Mesenchymal stem cell (in vitro differentiated cells and primary cell): ENCODE data around the gene DNAJB13.

Experiments used
- DNase-seq: peaks from one replicate; pipeline ENCODE4 v3.0.0-alpha.2; 2013
- H2AFZ ChIP-seq: one replicate; pipeline ENCODE4 v1.6.1; 2013; ENCODE audit warnings: low read depth, mild to moderate bottlenecking, control low read depth, inconsistent platforms, low read length, moderate library complexity
- H2AK5ac ChIP-seq: 2 replicates; pipeline ENCODE4 v1.6.1; 2013; ENCODE audit warnings: low read length, moderate library complexity, mild to moderate bottlenecking, inconsistent platforms; ENCODE audit not compliant: severe bottlenecking
- H2BK120ac ChIP-seq: one replicate; pipeline ENCODE4 v1.6.1; 2013; ENCODE audit warnings: low read depth, mild to moderate bottlenecking, inconsistent platforms, low read length, moderate library complexity
- H2BK12ac ChIP-seq, 2 experiments: one replicate each; pipeline ENCODE4 v1.6.1; 2013; ENCODE audit warnings: inconsistent platforms in 2 of 2, low read length in 2 of 2, mild to moderate bottlenecking in 2 of 2, moderate library complexity in 2 of 2, control low read depth in 1 of 2
- H2BK15ac ChIP-seq: one replicate; pipeline ENCODE4 v1.6.1; 2013; ENCODE audit warnings: mild to moderate bottlenecking, low read depth, inconsistent platforms; ENCODE audit not compliant: poor library complexity, severe bottlenecking
- H2BK5ac ChIP-seq: 2 replicates; pipeline ENCODE4 v1.6.1; 2013; ENCODE audit warnings: low read depth, mild to moderate bottlenecking, low read length, control low read depth, inconsistent platforms; ENCODE audit not compliant: poor library complexity, severe bottlenecking
- H3K14ac ChIP-seq, 2 experiments: one replicate each; pipeline ENCODE4 v1.6.1; 2013; ENCODE audit warnings: inconsistent platforms in 2 of 2, low read length in 2 of 2, control low read depth in 1 of 2, mild to moderate bottlenecking in 1 of 2, moderate library complexity in 1 of 2
- H3K18ac ChIP-seq, 2 experiments: one replicate each; pipeline ENCODE4 v1.6.1; 2013; ENCODE audit warnings: inconsistent platforms in 2 of 2, low read length in 2 of 2, control low read depth in 1 of 2, low read depth in 1 of 2, mild to moderate bottlenecking in 1 of 2
- H3K23ac ChIP-seq, 2 experiments: one replicate each; pipeline ENCODE4 v1.6.1; 2013; ENCODE audit warnings: inconsistent platforms in 2 of 2, low read length in 2 of 2, mild to moderate bottlenecking in 2 of 2, moderate library complexity in 2 of 2, control low read depth in 1 of 2
- H3K27ac ChIP-seq: 2 replicates; pipeline ENCODE4 v1.5.1; 2013; ENCODE audit warnings: mild to moderate bottlenecking, moderate library complexity, low read length, control low read depth, inconsistent platforms; ENCODE audit not compliant: poor library complexity, severe bottlenecking
- H3K27me3 ChIP-seq, 2 experiments: 2 replicates each; pipeline versions ENCODE4 v1.6.1 to v1.7.0; 2013; ENCODE audit warnings: low read length in 2 of 2, mild to moderate bottlenecking in 2 of 2, moderate library complexity in 2 of 2, control low read depth in 1 of 2, inconsistent platforms in 1 of 2; ENCODE audit not compliant: control insufficient read depth in 1 of 2, insufficient read depth in 1 of 2
- H3K36me3 ChIP-seq, 2 experiments: 2 replicates each; pipeline versions ENCODE4 v1.6.1 to v1.7.0; 2013; ENCODE audit warnings: low read length in 2 of 2, control low read depth in 1 of 2, inconsistent platforms in 1 of 2, low read depth in 1 of 2, mild to moderate bottlenecking in 1 of 2; ENCODE audit not compliant: insufficient read depth in 2 of 2, control insufficient read depth in 1 of 2
- H3K4ac ChIP-seq, 2 experiments: one replicate each; pipeline ENCODE4 v1.6.1; 2013; ENCODE audit warnings: inconsistent platforms in 2 of 2, low read length in 2 of 2, mild to moderate bottlenecking in 2 of 2, moderate library complexity in 2 of 2, control low read depth in 1 of 2, low read depth in 1 of 2
- H3K4me1 ChIP-seq: 2 replicates; pipeline ENCODE4 v1.6.1; 2013; ENCODE audit warnings: low read depth, low read length, control low read depth; ENCODE audit not compliant: control insufficient read depth, insufficient read depth
- H3K4me2 ChIP-seq: 2 replicates; pipeline ENCODE4 v1.6.1; 2013; ENCODE audit warnings: low read length, mild to moderate bottlenecking, inconsistent platforms; ENCODE audit not compliant: poor library complexity, severe bottlenecking
- H3K4me3 ChIP-seq, 2 experiments: 2 replicates each; pipeline versions ENCODE4 v1.5.1 to v1.7.0; 2013; ENCODE audit warnings: low read length in 2 of 2, mild to moderate bottlenecking in 2 of 2, control low read depth in 1 of 2, low read depth in 1 of 2; ENCODE audit not compliant: insufficient read depth in 1 of 2
- H3K79me1 ChIP-seq: replicated peaks from 2 replicates; pipeline ENCODE4 v1.6.1; 2013; ENCODE audit warnings: mild to moderate bottlenecking, control low read depth, low read length, inconsistent platforms; ENCODE audit not compliant: poor library complexity, severe bottlenecking
- H3K9ac ChIP-seq: 2 replicates; pipeline ENCODE4 v1.7.0; 2013; ENCODE audit warnings: mild to moderate bottlenecking, low read length, moderate library complexity
- H3K9me3 ChIP-seq: 2 replicates; pipeline ENCODE4 v1.7.0; 2013; ENCODE audit warnings: mild to moderate bottlenecking, low read length; ENCODE audit not compliant: control insufficient read depth
- H4K8ac ChIP-seq: one replicate; pipeline ENCODE4 v1.6.1; 2013; ENCODE audit warnings: inconsistent platforms, mild to moderate bottlenecking, low read length, moderate library complexity
- H4K91ac ChIP-seq: one replicate; pipeline ENCODE4 v1.6.1; 2013; ENCODE audit warnings: mild to moderate bottlenecking, low read length, inconsistent platforms
- WGBS: methylation state at CpG from one replicate; pipeline ENCODE4 v1.1.7; 2013; ENCODE audit warnings: mixed read lengths; 5-methylcytosine and 5-hydroxymethylcytosine counted together

DNAJB13 gene

DNA sequence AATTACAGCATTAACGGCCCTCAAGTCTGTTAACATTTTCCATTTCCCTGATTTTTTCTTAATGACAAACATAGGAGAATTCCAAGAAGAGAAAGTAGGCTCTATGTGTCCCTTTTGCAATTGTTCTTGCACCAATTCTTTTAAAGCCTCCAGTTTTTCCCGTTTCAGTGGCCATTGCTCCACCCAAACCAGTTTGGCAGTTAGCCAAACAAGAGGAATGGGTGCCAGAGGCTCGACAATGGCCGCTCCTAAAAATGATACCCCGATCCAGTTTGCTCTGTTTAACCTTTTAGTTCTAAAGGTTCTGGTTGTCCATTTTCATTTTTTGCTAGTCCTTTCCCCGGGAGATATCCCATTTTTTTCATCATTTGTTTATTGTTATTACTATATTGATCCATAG, 6.7 kb upstream of the DNAJB13 start:
- H3K4ac ChIP-seq: no peak overlapping the region
- H2AK5ac ChIP-seq: no peak overlapping the region
- H3K4me2 ChIP-seq: no peak overlapping the region
- no peak for DNase-seq
- no peaks in the 10 kb centered on the region for H3K4me1 ChIP-seq
- H3K9ac ChIP-seq: no peak overlapping the region
- H3K23ac ChIP-seq: no peak overlapping the region
- no peak overlapping the region for H3K27ac ChIP-seq
- no peak overlapping the region for H4K8ac ChIP-seq
- no peak overlapping the region for H3K4me3 ChIP-seq
- no peaks in the 10 kb centered on the region for H3K79me1 ChIP-seq
- no peak overlapping the region for H2BK5ac ChIP-seq
- no peak overlapping the region for H2BK12ac ChIP-seq
- H3K27me3 ChIP-seq: no peaks in the 10 kb centered on the region
- no peak overlapping the region for H3K14ac ChIP-seq
- no peak overlapping the region for H2BK15ac ChIP-seq
- H3K36me3 ChIP-seq: peaks cover 0 to 9% of the 10 kb centered on the region in 2 experiments
- H4K91ac ChIP-seq: no peak overlapping the region
- no peak overlapping the region for H2AFZ ChIP-seq
- no peak overlapping the region for H3K18ac ChIP-seq
- 94% methylated on average over 5 of the region's 6 CpGs for WGBS
- no peak overlapping the region for H2BK120ac ChIP-seq
- H3K9me3 ChIP-seq: peaks cover 14% of the 10 kb centered on the region

DNA sequence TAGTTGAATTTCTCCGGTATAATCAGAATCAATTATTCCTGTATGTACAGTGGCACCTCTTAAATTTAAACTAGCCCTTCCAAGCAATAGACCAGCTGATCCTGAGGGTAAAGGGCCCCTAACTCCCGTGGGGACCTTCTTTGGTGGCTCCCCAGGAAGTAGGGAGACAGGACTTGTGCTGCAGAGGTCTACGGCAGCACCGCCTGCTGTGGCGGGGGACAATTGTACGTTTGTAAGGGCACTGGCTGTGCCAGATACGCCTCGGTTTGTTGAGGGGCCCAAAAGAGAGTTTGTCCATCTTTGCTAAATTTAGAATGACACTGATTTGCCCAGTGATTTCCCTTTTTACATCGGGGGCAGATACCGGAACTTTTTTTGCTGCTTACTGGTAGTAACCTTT, 5.9 kb upstream of the DNAJB13 start:
- Histone ChIP-seq H3K18ac (no peak overlapping the region), H4K91ac (no peak overlapping the region), H3K4me2 (no peak overlapping the region), H3K27me3 (no peaks in the 10 kb centered on the region), H3K23ac (no peak overlapping the region), H2AFZ (no peak overlapping the region), H2BK5ac (no peak overlapping the region), H2BK12ac (no peak overlapping the region), H2BK15ac (no peak overlapping the region), H3K4ac (no peak overlapping the region), H3K79me1 (no peaks in the 10 kb centered on the region), H3K4me1 (no peaks in the 10 kb centered on the region), H3K9ac (no peak overlapping the region), H2AK5ac (no peak overlapping the region), H2BK120ac (no peak overlapping the region), H3K4me3 (no peak overlapping the region), H3K27ac (no peak overlapping the region), H4K8ac (no peak overlapping the region), H3K36me3 (peaks cover 0 to 13% of the 10 kb centered on the region in 2 experiments), H3K14ac (no peak overlapping the region), H3K9me3 (peaks cover 7% of the 10 kb centered on the region)
- no peak for DNase-seq
- WGBS: 94% methylated on average over 10 of the region's 10 CpGs

DNA sequence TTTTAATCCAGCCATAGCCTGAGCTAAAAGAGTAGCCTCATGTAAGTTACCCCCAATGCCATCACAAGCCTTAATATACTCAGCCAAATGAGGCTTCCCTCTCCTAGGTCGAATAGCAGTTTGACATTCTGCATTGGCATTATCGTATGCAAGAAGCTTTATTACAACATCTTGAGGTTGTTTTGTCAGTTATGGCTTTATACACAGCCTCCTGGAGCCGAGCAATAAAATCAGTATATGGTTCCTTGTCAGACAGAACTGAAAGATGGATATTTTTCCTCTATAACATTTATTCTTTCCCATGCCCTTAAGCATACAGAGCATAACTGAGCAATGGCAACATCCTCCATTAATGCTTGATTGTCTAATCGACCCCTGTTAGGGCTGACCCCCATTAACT, 5.4 kb upstream of the DNAJB13 start:
- Histone ChIP-seq H3K23ac (no peak overlapping the region), H2BK120ac (no peak overlapping the region), H2AFZ (no peak overlapping the region), H3K27ac (no peak overlapping the region), H3K4me1 (no peaks in the 10 kb centered on the region), H4K91ac (no peak overlapping the region), H3K79me1 (no peaks in the 10 kb centered on the region), H2BK5ac (no peak overlapping the region), H3K9me3 (peaks cover 7% of the 10 kb centered on the region), H3K27me3 (no peaks in the 10 kb centered on the region), H3K4me3 (no peak overlapping the region), H3K18ac (no peak overlapping the region), H3K4me2 (no peak overlapping the region), H3K14ac (no peak overlapping the region), H2AK5ac (no peak overlapping the region), H3K9ac (no peak overlapping the region), H2BK15ac (no peak overlapping the region), H4K8ac (no peak overlapping the region), H3K4ac (no peak overlapping the region), H3K36me3 (peaks cover 0 to 13% of the 10 kb centered on the region in 2 experiments), H2BK12ac (no peak overlapping the region)
- no peak for DNase-seq
- WGBS: 80% methylated on average over 4 of the region's 4 CpGs

DNA sequence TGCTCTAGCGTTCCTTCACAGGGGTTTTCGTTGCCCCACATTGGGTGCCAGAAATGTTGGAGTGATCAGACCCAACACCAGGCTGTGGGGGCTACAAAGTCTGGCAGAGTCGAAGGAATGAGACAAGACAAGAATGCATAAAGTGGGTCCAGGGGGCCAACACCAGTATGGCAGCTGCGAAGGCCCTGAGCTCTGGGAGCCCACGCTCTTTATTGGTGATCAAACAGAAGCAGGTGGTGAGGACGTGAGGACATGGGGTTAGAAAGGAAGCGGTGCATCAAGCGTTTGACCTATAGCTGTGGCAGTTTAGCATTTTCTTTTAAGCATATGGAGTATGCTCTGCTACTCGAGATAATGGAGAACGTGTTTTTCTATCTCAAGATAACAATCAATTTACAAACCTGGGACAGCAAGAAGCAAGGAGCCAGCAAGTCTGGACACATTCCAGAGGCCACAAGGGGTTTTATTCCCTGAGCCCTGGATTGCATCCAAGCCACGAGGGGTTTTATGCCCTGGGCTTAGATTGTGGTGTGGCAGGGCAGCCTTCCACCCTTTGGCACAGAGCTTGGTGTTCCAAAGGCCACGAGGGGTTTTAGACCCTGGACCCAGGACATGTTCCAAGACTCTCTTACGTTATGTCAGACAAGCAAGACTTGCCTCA, 3.9 kb upstream of the DNAJB13 start:
- Histone ChIP-seq H3K18ac (no peak overlapping the region), H2BK12ac (no peak overlapping the region), H2BK15ac (no peak overlapping the region), H3K4ac (no peak overlapping the region), H3K9me3 (peaks cover 5% of the 10 kb centered on the region), H3K27me3 (no peaks in the 10 kb centered on the region), H3K27ac (no peak overlapping the region), H3K14ac (no peak overlapping the region), H4K8ac (peak overlapping the region; percentile 5), H3K4me3 (no peak overlapping the region), H3K79me1 (no peaks in the 10 kb centered on the region), H2BK120ac (no peak overlapping the region), H4K91ac (no peak overlapping the region), H3K4me1 (peaks cover 8% of the 10 kb centered on the region), H3K4me2 (no peak overlapping the region), H3K9ac (no peak overlapping the region), H2AFZ (no peak overlapping the region), H2AK5ac (no peak overlapping the region), H2BK5ac (no peak overlapping the region), H3K23ac (no peak overlapping the region), H3K36me3 (peaks cover 0 to 10% of the 10 kb centered on the region in 2 experiments)
- 92% methylated on average over 13 of the region's 13 CpGs for WGBS
- DNase-seq: no peak
